CD4-positive, alpha-beta T cell treated with Interleukin-21 for 1 hour (primary cell): ENCODE data around the gene ACER2.
"Not testable (repeated sequence)": the region's sequence is repeated elsewhere in the genome, so short reads cannot be mapped to it uniquely, and the experiment has no call there.

ENCODE experiments used
- DNase-seq: peaks from one replicate; pipeline ENCODE4 v3.0.0-alpha.2; 2020

Gene ACER2

GRCh38 chr9:19408693-19409400, at the start of gene ACER2:
Gene ACER2, plus strand, starts transcription at chr9:19409009. Its CDS starts 76 bp downstream, at chr9:19409085.
- DNase-seq = peak; percentile 96

GRCh38 chr9:19369107-19369506, 39.7 kb upstream of the ACER2 start:
- DNase-seq = no peak

GRCh38 chr9:19371942-19372341, 36.9 kb upstream of the ACER2 start:
- no peak for DNase-seq

GRCh38 chr9:19372567-19372966, 36.2 kb upstream of the ACER2 start:
- DNase-seq = no peak

GRCh38 chr9:19373527-19373926, 35.3 kb upstream of the ACER2 start:
- no peak for DNase-seq

- DNase-seq = no peak
Observed at GRCh38 chr9:19375538-19375937, 33.3 kb upstream of the ACER2 start.

GRCh38 chr9:19376931-19377330, 31.9 kb upstream of the ACER2 start:
- no peak for DNase-seq

- no peak for DNase-seq
Observed at GRCh38 chr9:19378164-19378563, 30.6 kb upstream of the ACER2 start.

- DNase-seq = no peak
Observed at GRCh38 chr9:19378647-19379046, 30.2 kb upstream of the ACER2 start.

GRCh38 chr9:19379283-19379682, 29.5 kb upstream of the ACER2 start:
- DNase-seq = no peak

GRCh38 chr9:19379697-19380046, 29.1 kb upstream of the ACER2 start:
- peak; percentile 55 for DNase-seq

GRCh38 chr9:19380826-19381075, 28.1 kb upstream of the ACER2 start:
- DNase-seq = no peak

GRCh38 chr9:19381656-19382055, 27.2 kb upstream of the ACER2 start:
- DNase-seq = no peak

- DNase-seq = not testable (repeated sequence)
Observed at GRCh38 chr9:19385212-19385611, 23.6 kb upstream of the ACER2 start.

- no peak for DNase-seq
Observed at GRCh38 chr9:19385786-19386501, 22.9 kb upstream of the ACER2 start.

- no peak for DNase-seq
Observed at GRCh38 chr9:19386502-19387044, 22.2 kb upstream of the ACER2 start.

- DNase-seq = no peak
Observed at GRCh38 chr9:19387317-19387716, 21.5 kb upstream of the ACER2 start.

GRCh38 chr9:19389539-19389938, 19.3 kb upstream of the ACER2 start:
- not testable (repeated sequence) for DNase-seq

- DNase-seq = no peak
Observed at GRCh38 chr9:19397845-19398244, 11.0 kb upstream of the ACER2 start.

GRCh38 chr9:19403231-19403630, 5.6 kb upstream of the ACER2 start:
- DNase-seq = not testable (repeated sequence)

- DNase-seq = no peak
Observed at GRCh38 chr9:19404283-19405075, 4.3 kb upstream of the ACER2 start.

- DNase-seq = no peak
Observed at GRCh38 chr9:19405771-19406170, 3.0 kb upstream of the ACER2 start.

- no peak for DNase-seq
Observed at GRCh38 chr9:19408316-19408692, 505 bp upstream of the ACER2 start.
